ENCODE results near the gene IQGAP2.

IQGAP2 gene

GRCh38 chr5:76598531-76598930 is 195.4 kb downstream of the IQGAP2 start:
- H2BK12ac ChIP-seq (ENCODE audit: low read length) = no peak overlapping the region
- H3K4me2 ChIP-seq (ENCODE audit: insufficient read depth, low read length, poor library complexity, severe bottlenecking) = no peak overlapping the region
- no peak overlapping the region for H3K4me3 ChIP-seq (ENCODE audit: low read length in 2 of 2)
- H3K36me3 ChIP-seq (replicated peaks in 1 of 2; ENCODE audit: control insufficient read depth in 2 of 2, insufficient read depth in 2 of 2, low read length in 2 of 2) = peaks cover 2 to 30% of the 10 kb centered on the region in 2 donors
- H2BK5ac ChIP-seq (ENCODE audit: low read length) = no peak overlapping the region
- DNase-seq (ENCODE audit: low spot score) = no peak
- no peak overlapping the region for H3K27ac ChIP-seq (replicated peaks; ENCODE audit: low read length)
- no peak overlapping the region for H2BK120ac ChIP-seq (ENCODE audit: low read depth, low read length)
- no peaks in the 10 kb centered on the region for H3K79me1 ChIP-seq (ENCODE audit: low read depth, low read length)
- H2AFZ ChIP-seq (ENCODE audit: low read length) = no peak overlapping the region
- no peak overlapping the region for H4K8ac ChIP-seq (ENCODE audit: low read depth, low read length)
- no peak overlapping the region for H3K4ac ChIP-seq (ENCODE audit: low read length)
- no peak overlapping the region for H4K91ac ChIP-seq (ENCODE audit: low read depth, low read length, poor library complexity)
- no peaks in the 10 kb centered on the region for H3K27me3 ChIP-seq (ENCODE audit: control insufficient read depth in 3 of 3, insufficient read depth in 3 of 3, low read depth in 1 of 3, low read length in 3 of 3)
- H2AK5ac ChIP-seq (ENCODE audit: low read depth, low read length) = no peak overlapping the region
- WGBS, 2 donors (ENCODE audit: extremely low coverage in 2 of 2, insufficient read length in 2 of 2, insufficient replicate concordance in 1 of 2) = no CpG with 5 or more reads among the region's 2 CpGs
- H3K18ac ChIP-seq (ENCODE audit: low read length) = no peak overlapping the region
- no peaks in the 10 kb centered on the region for H3K9me3 ChIP-seq (replicated peaks in 1 of 2; ENCODE audit: control insufficient read depth in 2 of 2, insufficient read depth in 1 of 2, low read depth in 1 of 2, low read length in 2 of 2)
- H3K14ac ChIP-seq (ENCODE audit: low read length) = no peak overlapping the region
- no peak overlapping the region for H2BK15ac ChIP-seq (ENCODE audit: low read length)
- H3K9ac ChIP-seq (ENCODE audit: low read depth, low read length, poor library complexity) = no peak overlapping the region
- no peak overlapping the region for H3K23ac ChIP-seq (ENCODE audit: low read depth, low read length, poor library complexity)
- no peaks in the 10 kb centered on the region for H3K4me1 ChIP-seq (ENCODE audit: control insufficient read depth in 2 of 2, insufficient read depth in 1 of 2, low read depth in 1 of 2, low read length in 2 of 2)

- Histone ChIP-seq H3K14ac (ENCODE audit: low read length) (no peak overlapping the region), H3K9me3 (replicated peaks in 1 of 2; ENCODE audit: control insufficient read depth in 2 of 2, insufficient read depth in 1 of 2, low read depth in 1 of 2, low read length in 2 of 2) (no peaks in the 10 kb centered on the region), H3K23ac (ENCODE audit: low read depth, low read length, poor library complexity) (no peak overlapping the region), H2AFZ (ENCODE audit: low read length) (no peak overlapping the region), H2BK5ac (ENCODE audit: low read length) (no peak overlapping the region), H3K27me3 (ENCODE audit: control insufficient read depth in 3 of 3, insufficient read depth in 3 of 3, low read depth in 1 of 3, low read length in 3 of 3) (no peaks in the 10 kb centered on the region), H2BK15ac (ENCODE audit: low read length) (no peak overlapping the region), H3K9ac (ENCODE audit: low read depth, low read length, poor library complexity) (no peak overlapping the region), H4K91ac (ENCODE audit: low read depth, low read length, poor library complexity) (no peak overlapping the region), H3K4ac (ENCODE audit: low read length) (no peak overlapping the region), H4K8ac (ENCODE audit: low read depth, low read length) (no peak overlapping the region), H3K4me2 (ENCODE audit: insufficient read depth, low read length, poor library complexity, severe bottlenecking) (no peak overlapping the region), H3K79me1 (ENCODE audit: low read depth, low read length) (no peaks in the 10 kb centered on the region), H2BK120ac (ENCODE audit: low read depth, low read length) (no peak overlapping the region), H3K36me3 (replicated peaks in 1 of 2; ENCODE audit: control insufficient read depth in 2 of 2, insufficient read depth in 2 of 2, low read length in 2 of 2) (peaks cover 2 to 30% of the 10 kb centered on the region in 2 donors), H3K4me1 (ENCODE audit: control insufficient read depth in 2 of 2, insufficient read depth in 1 of 2, low read depth in 1 of 2, low read length in 2 of 2) (no peaks in the 10 kb centered on the region), H2AK5ac (ENCODE audit: low read depth, low read length) (no peak overlapping the region), H3K27ac (replicated peaks; ENCODE audit: low read length) (no peak overlapping the region), H3K18ac (ENCODE audit: low read length) (no peak overlapping the region), H3K4me3 (ENCODE audit: low read length in 2 of 2) (no peak overlapping the region), H2BK12ac (ENCODE audit: low read length) (no peak overlapping the region)
- DNase-seq (ENCODE audit: low spot score) = no peak
- no CpG with 5 or more reads among the region's 4 CpGs for WGBS, 2 donors (ENCODE audit: extremely low coverage in 2 of 2, insufficient read length in 2 of 2, insufficient replicate concordance in 1 of 2)
Measured at GRCh38 chr5:76600716-76601115, 197.6 kb downstream of the IQGAP2 start.

DNA sequence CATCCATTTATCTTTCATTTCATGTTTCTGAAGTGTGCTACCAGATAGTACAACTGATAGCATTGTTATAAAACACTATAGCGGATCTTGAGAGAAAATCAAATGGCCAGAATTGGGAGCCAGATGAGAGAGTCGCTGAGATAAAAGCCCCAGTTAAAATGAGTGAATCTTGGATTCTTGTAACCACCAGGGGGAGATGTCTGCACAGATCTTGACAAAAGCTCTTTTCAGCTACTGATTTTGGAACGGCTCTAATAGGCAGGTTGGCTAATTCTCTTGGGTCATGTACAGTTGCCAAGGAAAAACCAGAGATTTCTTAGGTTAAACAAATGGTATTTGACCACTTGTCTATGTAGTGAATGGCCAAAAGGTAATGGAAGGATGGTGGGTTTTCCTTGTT is 198.4 kb downstream of the IQGAP2 start:
- WGBS, 2 donors (ENCODE audit: extremely low coverage in 2 of 2, insufficient read length in 2 of 2, insufficient replicate concordance in 1 of 2) = no CpG with 5 or more reads among the region's 3 CpGs
- Histone ChIP-seq H3K4me2 (ENCODE audit: insufficient read depth, low read length, poor library complexity, severe bottlenecking) (no peak overlapping the region), H2BK15ac (ENCODE audit: low read length) (no peak overlapping the region), H3K14ac (ENCODE audit: low read length) (no peak overlapping the region), H2AK5ac (ENCODE audit: low read depth, low read length) (no peak overlapping the region), H3K27ac (replicated peaks; ENCODE audit: low read length) (no peak overlapping the region), H3K4ac (ENCODE audit: low read length) (no peak overlapping the region), H2AFZ (ENCODE audit: low read length) (no peak overlapping the region), H3K4me3 (ENCODE audit: low read length in 2 of 2) (no peak overlapping the region), H2BK5ac (ENCODE audit: low read length) (no peak overlapping the region), H3K4me1 (ENCODE audit: control insufficient read depth in 2 of 2, insufficient read depth in 1 of 2, low read depth in 1 of 2, low read length in 2 of 2) (no peaks in the 10 kb centered on the region), H4K8ac (ENCODE audit: low read depth, low read length) (no peak overlapping the region), H3K79me1 (ENCODE audit: low read depth, low read length) (no peaks in the 10 kb centered on the region), H3K9ac (ENCODE audit: low read depth, low read length, poor library complexity) (no peak overlapping the region), H2BK120ac (ENCODE audit: low read depth, low read length) (no peak overlapping the region), H3K27me3 (ENCODE audit: control insufficient read depth in 3 of 3, insufficient read depth in 3 of 3, low read depth in 1 of 3, low read length in 3 of 3) (no peaks in the 10 kb centered on the region), H3K9me3 (replicated peaks in 1 of 2; ENCODE audit: control insufficient read depth in 2 of 2, insufficient read depth in 1 of 2, low read depth in 1 of 2, low read length in 2 of 2) (no peaks in the 10 kb centered on the region), H2BK12ac (ENCODE audit: low read length) (no peak overlapping the region), H3K23ac (ENCODE audit: low read depth, low read length, poor library complexity) (no peak overlapping the region), H4K91ac (ENCODE audit: low read depth, low read length, poor library complexity) (no peak overlapping the region), H3K36me3 (replicated peaks in 1 of 2; ENCODE audit: control insufficient read depth in 2 of 2, insufficient read depth in 2 of 2, low read length in 2 of 2) (peaks cover 2 to 30% of the 10 kb centered on the region in 2 donors), H3K18ac (ENCODE audit: low read length) (no peak overlapping the region)
- DNase-seq (ENCODE audit: low spot score) = peak; percentile 48

- Histone ChIP-seq H3K27ac (replicated peaks; ENCODE audit: low read length) (no peak overlapping the region), H4K8ac (ENCODE audit: low read depth, low read length) (no peak overlapping the region), H3K4me1 (ENCODE audit: control insufficient read depth in 2 of 2, insufficient read depth in 1 of 2, low read depth in 1 of 2, low read length in 2 of 2) (peaks cover 4 to 6% of the 10 kb centered on the region in 2 donors), H3K79me1 (ENCODE audit: low read depth, low read length) (no peaks in the 10 kb centered on the region), H4K91ac (ENCODE audit: low read depth, low read length, poor library complexity) (no peak overlapping the region), H3K4ac (ENCODE audit: low read length) (no peak overlapping the region), H3K18ac (ENCODE audit: low read length) (no peak overlapping the region), H3K4me2 (ENCODE audit: insufficient read depth, low read length, poor library complexity, severe bottlenecking) (no peak overlapping the region), H3K23ac (ENCODE audit: low read depth, low read length, poor library complexity) (no peak overlapping the region), H2AFZ (ENCODE audit: low read length) (no peak overlapping the region), H3K36me3 (replicated peaks in 1 of 2; ENCODE audit: control insufficient read depth in 2 of 2, insufficient read depth in 2 of 2, low read length in 2 of 2) (peaks cover 2 to 29% of the 10 kb centered on the region in 2 donors), H2BK120ac (ENCODE audit: low read depth, low read length) (no peak overlapping the region), H3K27me3 (ENCODE audit: control insufficient read depth in 3 of 3, insufficient read depth in 3 of 3, low read depth in 1 of 3, low read length in 3 of 3) (no peaks in the 10 kb centered on the region), H3K4me3 (ENCODE audit: low read length in 2 of 2) (no peak overlapping the region), H2BK15ac (ENCODE audit: low read length) (no peak overlapping the region), H2AK5ac (ENCODE audit: low read depth, low read length) (no peak overlapping the region), H2BK5ac (ENCODE audit: low read length) (no peak overlapping the region), H3K9me3 (replicated peaks in 1 of 2; ENCODE audit: control insufficient read depth in 2 of 2, insufficient read depth in 1 of 2, low read depth in 1 of 2, low read length in 2 of 2) (no peaks in the 10 kb centered on the region), H2BK12ac (ENCODE audit: low read length) (no peak overlapping the region), H3K14ac (ENCODE audit: low read length) (no peak overlapping the region), H3K9ac (ENCODE audit: low read depth, low read length, poor library complexity) (no peak overlapping the region)
- no peak for DNase-seq (ENCODE audit: low spot score)
- no CpG with 5 or more reads among the region's 2 CpGs for WGBS, 2 donors (ENCODE audit: extremely low coverage in 2 of 2, insufficient read length in 2 of 2, insufficient replicate concordance in 1 of 2)
Measured at GRCh38 chr5:76602094-76602726, 199.1 kb downstream of the IQGAP2 start.

Data from neuronal stem cell (in vitro differentiated cells).